HG03575 (cell line): Measurements from ENCODE around the gene IGLL5.

Experiments used
- ATAC-seq: cut with Tn5 transposase; IDR thresholded peaks from one replicate; pipeline ENCODE4 v1.9.1; 2021; ENCODE audit not compliant: unreplicated experiment, insufficient number of reproducible peaks, low FRiP score; ENCODE audit errors: extremely low read depth

Gene IGLL5

GRCh38 chr22:22881116-22882000, 6.3 kb upstream of the IGLL5 start:
- ATAC-seq, result no peak

- ATAC-seq, result no peak
Measured at GRCh38 chr22:22882033-22882717, 5.4 kb upstream of the IGLL5 start.

- no peak for ATAC-seq
Measured at GRCh38 chr22:22883090-22883727, 4.4 kb upstream of the IGLL5 start.

GRCh38 chr22:22884010-22884887, 3.4 kb upstream of the IGLL5 start:
- no peak for ATAC-seq

- ATAC-seq, result no peak
Measured at GRCh38 chr22:22884888-22885840, 2.5 kb upstream of the IGLL5 start.

GRCh38 chr22:22886546-22886945, 1.1 kb upstream of the IGLL5 start:
- no peak for ATAC-seq

- no peak for ATAC-seq
Measured at GRCh38 chr22:22888571-22889353, 1.1 kb downstream of the IGLL5 start.

GRCh38 chr22:22890085-22890484, 2.5 kb downstream of the IGLL5 start:
- ATAC-seq, result no peak

- ATAC-seq, result no peak
Measured at GRCh38 chr22:22891139-22891621, 3.6 kb downstream of the IGLL5 start.

- no peak for ATAC-seq
Measured at GRCh38 chr22:22892096-22893052, 4.8 kb downstream of the IGLL5 start.

- ATAC-seq, result no peak
Measured at GRCh38 chr22:22893077-22893805, 5.6 kb downstream of the IGLL5 start.

- no peak for ATAC-seq
Measured at GRCh38 chr22:22893891-22894739, 6.5 kb downstream of the IGLL5 start.

- ATAC-seq, result no peak
Measured at GRCh38 chr22:22894740-22895731, 7.4 kb downstream of the IGLL5 start.
